Astrocyte of the hippocampus (primary cell): Measurements from ENCODE around the gene NUTM2B.
"Not testable (repeated sequence)": the region's sequence is repeated elsewhere in the genome, so short reads cannot be mapped to it uniquely, and the experiment has no call there.

ENCODE experiments used
- DNase-seq: peaks from one replicate; pipeline ENCODE4 v3.0.0; 2011; ENCODE audit warnings: low read depth, low spot score

The NUTM2B gene

GRCh38 chr10:79726620-79727019 is 23.6 kb downstream of the NUTM2B start:
- not testable (repeated sequence) for DNase-seq

DNA sequence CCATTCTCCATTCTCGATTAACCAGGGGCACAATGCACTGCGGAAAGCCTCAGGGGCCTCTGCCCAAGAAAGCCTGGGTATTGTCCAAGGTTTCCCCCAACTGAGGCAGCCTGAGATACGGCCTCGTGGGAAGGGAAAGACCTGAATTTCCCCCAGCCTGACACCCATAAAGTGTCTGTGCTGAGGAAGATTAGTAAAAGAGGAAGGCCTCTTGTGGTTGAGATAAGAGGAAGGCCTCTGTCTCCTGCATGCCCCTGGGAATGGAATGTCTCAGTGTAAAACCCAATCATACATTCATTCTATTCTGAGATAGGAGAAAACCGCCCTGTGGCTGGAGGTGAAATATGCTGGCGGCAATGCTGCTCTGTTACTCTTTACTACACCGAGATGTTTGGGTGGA is 41.8 kb downstream of the NUTM2B start:
- not testable (repeated sequence) for DNase-seq

- not testable (repeated sequence) for DNase-seq
Observed at GRCh38 chr10:79748510-79748909, 45.5 kb downstream of the NUTM2B start.

- DNase-seq = not testable (repeated sequence)
Observed at GRCh38 chr10:79753601-79754000, 50.6 kb downstream of the NUTM2B start.

GRCh38 chr10:79758297-79758993 is 55.4 kb downstream of the NUTM2B start:
- DNase-seq = peak; percentile 0
